ENCODE measurements around the gene SPTBN1.

SPTBN1 gene

DNA sequence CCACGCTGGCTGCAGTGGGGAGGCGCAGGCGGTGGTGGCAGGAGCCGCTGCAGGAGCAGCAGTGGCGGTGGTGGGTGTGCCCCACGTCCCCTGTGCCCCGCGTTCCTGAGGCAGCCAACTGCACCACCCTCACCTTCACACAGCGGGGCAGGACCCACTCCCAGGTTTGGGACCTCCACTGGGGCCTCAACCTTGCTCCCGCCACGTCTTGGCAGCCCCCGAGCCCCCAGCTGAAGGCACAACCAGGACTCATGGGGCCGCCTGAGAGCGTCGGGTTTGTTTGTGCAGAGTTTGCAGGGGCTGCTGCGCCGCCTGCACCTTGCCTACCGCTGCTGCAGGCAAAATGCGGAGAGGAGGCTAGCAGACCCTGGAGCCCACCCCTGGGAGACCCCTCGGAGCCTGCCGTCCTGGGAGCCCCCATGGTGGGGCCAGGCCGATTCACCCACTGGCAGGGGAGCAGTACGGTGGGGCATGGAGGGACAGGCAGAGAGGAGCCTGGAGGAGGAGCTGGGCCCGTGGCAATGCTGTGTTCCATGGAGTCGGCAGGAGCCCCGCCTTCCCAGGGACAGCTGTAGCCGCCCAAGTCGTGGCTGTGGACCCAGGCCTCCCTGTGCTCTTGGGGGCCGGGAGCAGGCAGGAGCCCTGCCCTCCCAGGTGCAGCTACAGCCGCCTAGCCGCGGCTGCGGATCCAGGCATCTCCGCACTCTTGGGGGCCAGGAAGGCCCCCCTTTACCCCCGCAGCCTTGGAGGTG, 252.6 kb downstream of the SPTBN1 start:
- no peak for DNase-seq (ENCODE audit: low spot score)
- TF ChIP-seq, protein P1, sequence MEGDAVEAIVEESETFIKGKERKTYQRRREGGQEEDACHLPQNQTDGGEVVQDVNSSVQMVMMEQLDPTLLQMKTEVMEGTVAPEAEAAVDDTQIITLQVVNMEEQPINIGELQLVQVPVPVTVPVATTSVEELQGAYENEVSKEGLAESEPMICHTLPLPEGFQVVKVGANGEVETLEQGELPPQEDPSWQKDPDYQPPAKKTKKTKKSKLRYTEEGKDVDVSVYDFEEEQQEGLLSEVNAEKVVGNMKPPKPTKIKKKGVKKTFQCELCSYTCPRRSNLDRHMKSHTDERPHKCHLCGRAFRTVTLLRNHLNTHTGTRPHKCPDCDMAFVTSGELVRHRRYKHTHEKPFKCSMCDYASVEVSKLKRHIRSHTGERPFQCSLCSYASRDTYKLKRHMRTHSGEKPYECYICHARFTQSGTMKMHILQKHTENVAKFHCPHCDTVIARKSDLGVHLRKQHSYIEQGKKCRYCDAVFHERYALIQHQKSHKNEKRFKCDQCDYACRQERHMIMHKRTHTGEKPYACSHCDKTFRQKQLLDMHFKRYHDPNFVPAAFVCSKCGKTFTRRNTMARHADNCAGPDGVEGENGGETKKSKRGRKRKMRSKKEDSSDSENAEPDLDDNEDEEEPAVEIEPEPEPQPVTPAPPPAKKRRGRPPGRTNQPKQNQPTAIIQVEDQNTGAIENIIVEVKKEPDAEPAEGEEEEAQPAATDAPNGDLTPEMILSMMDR (IDR thresholded peaks at IDR 0.05; ENCODE audit: extremely low read depth, missing control alignments), result no peak

- no peak for DNase-seq (ENCODE audit: low spot score)
- TF ChIP-seq, protein P1 (IDR thresholded peaks at IDR 0.05; ENCODE audit: extremely low read depth, missing control alignments), result no peak
Measured at GRCh38 chr2:54709336-54709809, 253.2 kb downstream of the SPTBN1 start.

GRCh38 chr2:54710216-54710615, 254.1 kb downstream of the SPTBN1 start:
- DNase-seq (ENCODE audit: low spot score), result no peak
- TF ChIP-seq, protein P1 (IDR thresholded peaks at IDR 0.05; ENCODE audit: extremely low read depth, missing control alignments), result no peak

DNA sequence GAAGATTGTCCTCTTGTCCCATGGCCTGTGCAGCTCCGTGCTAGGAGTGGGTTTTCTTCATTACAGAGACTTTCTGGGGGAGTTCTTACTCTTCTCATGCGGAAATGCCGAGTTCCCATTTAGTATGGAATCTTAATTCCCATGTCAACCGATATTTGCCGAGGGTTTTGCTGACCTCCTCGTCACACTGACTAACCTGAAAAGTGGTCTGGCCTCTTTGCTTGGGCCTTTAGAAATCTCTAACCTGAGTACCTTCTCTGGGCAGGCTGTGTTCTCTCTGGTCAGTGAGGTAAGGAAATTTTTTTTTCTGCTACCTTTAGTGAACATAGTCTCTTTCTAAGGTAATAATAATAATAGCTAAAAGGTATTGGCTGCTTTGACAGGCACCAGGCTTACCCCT, 256.4 kb downstream of the SPTBN1 start:
- TF ChIP-seq, protein P1 (IDR thresholded peaks at IDR 0.05; ENCODE audit: extremely low read depth, missing control alignments), result no peak
- no peak for DNase-seq (ENCODE audit: low spot score)

GRCh38 chr2:54714996-54715395, 258.9 kb downstream of the SPTBN1 start:
- TF ChIP-seq, protein P1 (IDR thresholded peaks at IDR 0.05; ENCODE audit: extremely low read depth, missing control alignments), result no peak
- DNase-seq (ENCODE audit: low spot score), result no peak

- TF ChIP-seq, protein P1 (IDR thresholded peaks at IDR 0.05; ENCODE audit: extremely low read depth, missing control alignments), result no peak
- DNase-seq (ENCODE audit: low spot score), result no peak
Measured at GRCh38 chr2:54716375-54716774, 260.2 kb downstream of the SPTBN1 start.

DNA sequence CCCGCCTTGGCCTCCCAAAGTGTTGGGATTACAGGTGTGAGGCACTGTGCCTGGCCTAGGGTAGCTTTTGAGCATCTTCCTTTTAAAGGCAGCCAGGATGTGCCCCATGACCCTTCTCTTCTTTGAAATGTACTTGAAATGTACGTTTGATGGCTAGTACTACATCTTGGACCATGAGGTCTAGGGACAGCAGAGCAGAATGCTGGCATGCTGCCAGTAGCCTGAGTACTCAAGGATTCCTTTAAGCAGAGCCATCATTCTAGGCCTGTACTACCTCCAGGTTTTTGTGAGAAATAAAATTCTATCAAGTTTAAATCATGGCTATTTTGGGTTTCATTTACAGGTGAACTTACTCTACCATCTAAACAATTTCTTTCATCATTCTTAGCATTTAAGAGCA, 264.4 kb downstream of the SPTBN1 start:
- TF ChIP-seq, protein P1 (IDR thresholded peaks at IDR 0.05; ENCODE audit: extremely low read depth, missing control alignments), result no peak
- no peak for DNase-seq (ENCODE audit: low spot score)

Measured in GM20000 (cell line).